H9 (cell line): ENCODE measurements around the gene MESP1. TPM values are rescaled to one million over a fixed set of nuclear protein-coding genes. Genes with fewer than 3 reads are reported as not detected.

ENCODE experiments used
- DNase-seq: peaks from one replicate; pipeline ENCODE4 v3.0.0-alpha.2; 2017
- H2AFZ ChIP-seq: one replicate; pipeline ENCODE4 v1.6.1; 2013; ENCODE audit warnings: mild to moderate bottlenecking, low read length, control low read depth, moderate library complexity
- H2AK5ac ChIP-seq: 2 replicates; pipeline ENCODE4 v1.6.1; 2013; ENCODE audit warnings: low read length, control low read depth, mixed read lengths; ENCODE audit not compliant: insufficient read length
- H2BK120ac ChIP-seq: one replicate; pipeline ENCODE4 v1.6.1; 2013; ENCODE audit warnings: low read depth, mild to moderate bottlenecking, low read length, control low read depth, inconsistent platforms; ENCODE audit not compliant: poor library complexity, severe bottlenecking
- H2BK12ac ChIP-seq: 2 replicates; pipeline ENCODE4 v1.6.1; 2013; ENCODE audit warnings: low read length, control low read depth, mixed read lengths, low read depth; ENCODE audit not compliant: insufficient read length
- H2BK15ac ChIP-seq: 2 replicates; pipeline ENCODE4 v1.6.1; 2013; ENCODE audit warnings: low read depth, low read length, control low read depth
- H2BK20ac ChIP-seq: one replicate; pipeline ENCODE4 v1.6.1; 2013; ENCODE audit warnings: low read depth, mild to moderate bottlenecking, low read length, control low read depth, inconsistent platforms; ENCODE audit not compliant: poor library complexity, severe bottlenecking
- H2BK5ac ChIP-seq: 2 replicates; pipeline ENCODE4 v1.6.1; 2013; ENCODE audit warnings: low read length, control low read depth, mixed read lengths; ENCODE audit not compliant: insufficient read length
- H3K14ac ChIP-seq: 2 replicates; pipeline ENCODE4 v1.6.1; 2013; ENCODE audit warnings: low read length, control low read depth; ENCODE audit not compliant: insufficient read depth
- H3K18ac ChIP-seq: 2 replicates; pipeline ENCODE4 v1.6.1; 2013; ENCODE audit warnings: low read depth, mild to moderate bottlenecking, mixed read lengths, low read length, control low read depth; ENCODE audit not compliant: insufficient read length
- H3K23ac ChIP-seq: 2 replicates; pipeline ENCODE4 v1.6.1; 2013; ENCODE audit warnings: low read length, control low read depth, mixed read lengths, low read depth; ENCODE audit not compliant: insufficient read length
- H3K23me2 ChIP-seq: 2 replicates; pipeline ENCODE4 v1.6.1; 2013; ENCODE audit warnings: low read depth, mild to moderate bottlenecking, mixed read lengths, low read length, control low read depth; ENCODE audit not compliant: insufficient read length, poor library complexity, severe bottlenecking
- H3K27ac ChIP-seq: 2 replicates; pipeline ENCODE4 v1.5.1; 2013; ENCODE audit warnings: low read length, control low read depth, mixed read lengths, low read depth; ENCODE audit not compliant: insufficient read length
- H3K27me3 ChIP-seq: 2 replicates; pipeline ENCODE4 v1.6.1; 2013; ENCODE audit warnings: low read length, control low read depth, inconsistent platforms; ENCODE audit not compliant: insufficient read depth
- H3K4ac ChIP-seq: 2 replicates; pipeline ENCODE4 v1.6.1; 2013; ENCODE audit warnings: low read depth, mild to moderate bottlenecking, control low read depth, inconsistent platforms, low read length, moderate library complexity
- H3K4me1 ChIP-seq: 2 replicates; pipeline ENCODE4 v1.6.1; 2013; ENCODE audit warnings: low read length, control low read depth, inconsistent platforms; ENCODE audit not compliant: insufficient read depth
- H3K4me2 ChIP-seq: 2 replicates; pipeline ENCODE4 v1.6.1; 2013; ENCODE audit warnings: low read length, control low read depth, mixed read lengths; ENCODE audit not compliant: insufficient read length, insufficient read depth
- H3K56ac ChIP-seq: 2 replicates; pipeline ENCODE4 v1.6.1; 2013; ENCODE audit warnings: low read depth, mild to moderate bottlenecking, mixed read lengths, low read length, control low read depth; ENCODE audit not compliant: insufficient read length
- H3K79me1 ChIP-seq: 2 replicates; pipeline ENCODE4 v1.6.1; 2013; ENCODE audit warnings: low read depth, mild to moderate bottlenecking, moderate library complexity, low read length, control low read depth, inconsistent platforms; ENCODE audit not compliant: insufficient read depth, poor library complexity, severe bottlenecking
- H3K79me2 ChIP-seq: 2 replicates; pipeline ENCODE4 v1.6.1; 2013; ENCODE audit warnings: low read length, control low read depth, inconsistent platforms; ENCODE audit not compliant: insufficient read depth
- H3K9ac ChIP-seq: 2 replicates; pipeline ENCODE4 v1.6.1; 2013; ENCODE audit warnings: low read length, control low read depth, mixed read lengths; ENCODE audit not compliant: insufficient read length; ENCODE audit errors: extremely low read depth
- H3K9me3 ChIP-seq: one replicate; pipeline ENCODE4 v1.6.1; 2013; ENCODE audit warnings: low read depth, low read length, inconsistent platforms; ENCODE audit not compliant: control insufficient read depth
- H3T11ph ChIP-seq: one replicate; pipeline ENCODE4 v1.6.1; 2013; ENCODE audit warnings: mild to moderate bottlenecking, low read length, control low read depth, inconsistent platforms
- H4K20me1 ChIP-seq: one replicate; pipeline ENCODE4 v1.6.1; 2013; ENCODE audit not compliant: control insufficient read depth, insufficient read length, insufficient read depth
- H4K5ac ChIP-seq: 2 replicates; pipeline ENCODE4 v1.6.1; 2013; ENCODE audit warnings: low read depth, mild to moderate bottlenecking, mixed read lengths, low read length, control low read depth; ENCODE audit not compliant: insufficient read length
- H4K8ac ChIP-seq: replicated peaks from 2 replicates; pipeline ENCODE4 v1.6.1; 2013; ENCODE audit warnings: low read length, control low read depth, mixed read lengths, low read depth; ENCODE audit not compliant: insufficient read length
- H4K91ac ChIP-seq: 2 replicates; pipeline ENCODE4 v1.6.1; 2013; ENCODE audit warnings: low read depth, mild to moderate bottlenecking, moderate library complexity, mixed read lengths, low read length, control low read depth; ENCODE audit not compliant: insufficient read length
- H3K27ac Mint-ChIP-seq, 3 experiments: 2 replicates in 2 of 3; 3 replicates in 1 of 3; pipeline ENCODE4 v1.8.0; 2020 to 2021; ENCODE audit warnings: mixed read lengths in 3 of 3, mild to moderate bottlenecking in 1 of 3, moderate library complexity in 1 of 3
- H3K27me3 Mint-ChIP-seq: 2 replicates; pipeline ENCODE4 v1.8.0; 2021; ENCODE audit warnings: low read depth, mild to moderate bottlenecking, moderate library complexity, mixed read lengths
- H3K36me3 Mint-ChIP-seq, 3 experiments: 2 replicates in 2 of 3; 3 replicates in 1 of 3; pipeline ENCODE4 v1.8.0; 2020 to 2021; ENCODE audit warnings: low read depth in 3 of 3, mixed read lengths in 3 of 3; ENCODE audit not compliant: insufficient read depth in 1 of 3
- H3K4me1 Mint-ChIP-seq, 2 experiments: 2 replicates each; pipeline ENCODE4 v1.8.0; 2020; ENCODE audit warnings: mixed read lengths in 2 of 2
- H3K4me3 Mint-ChIP-seq, 2 experiments: 2 replicates in 1 of 2; 3 replicates in 1 of 2; pipeline ENCODE4 v1.8.0; 2020 to 2021; ENCODE audit warnings: mild to moderate bottlenecking in 2 of 2, mixed read lengths in 2 of 2, moderate library complexity in 1 of 2
- H3K9me3 Mint-ChIP-seq, 2 experiments: 2 replicates in 1 of 2; 3 replicates in 1 of 2; pipeline ENCODE4 v1.8.0; 2020; ENCODE audit warnings: mild to moderate bottlenecking in 2 of 2, mixed read lengths in 2 of 2, moderate library complexity in 1 of 2
- CTCF ChIP-seq: fragments of 200-600 bp; sonication (generic); conservative IDR thresholded peaks from 3 replicates; pipeline ENCODE4 v1.8.0; 2021; ENCODE audit warnings: antibody characterized with exemption, mild to moderate bottlenecking
- WGBS: extraction: QIAGEN DNeasy Blood & Tissue Kit; methylation state at CpG from one replicate; pipeline ENCODE4 v1.1.7; 2013; ENCODE audit warnings: missing lambda C conversion rate, low lambda C conversion rate, mixed read lengths; ENCODE audit not compliant: insufficient read length; ENCODE audit errors: extremely low coverage; 5-methylcytosine and 5-hydroxymethylcytosine counted together
- total RNA-seq: library from RNA; stranded (reverse); gene quantifications from 2 replicates; pipeline ENCODE4 v1.2.1, GENCODE V29; 2021

Gene MESP1
- total RNA-seq, 1 experiment from 2014 or later, result not detected

- H3T11ph ChIP-seq, result no peak overlapping the region
- no peaks in the 10 kb centered on the region for H3K9me3 ChIP-seq
- H3K27ac Mint-ChIP-seq, result no peak overlapping the region
- H3K27ac ChIP-seq, result no peak overlapping the region
- H2BK120ac ChIP-seq, result no peak overlapping the region
- no peak overlapping the region for H3K4ac ChIP-seq
- no peak overlapping the region for H4K8ac ChIP-seq
- no peak overlapping the region for H3K14ac ChIP-seq
- peaks cover 0 to 3% (median 0%) of the 10 kb centered on the region in 3 experiments; a peak in 1 of 7 replicates for H3K36me3 Mint-ChIP-seq
- no peaks in the 10 kb centered on the region for H3K79me2 ChIP-seq
- no peak overlapping the region for H4K5ac ChIP-seq
- H3K9me3 Mint-ChIP-seq, result no peaks in the 10 kb centered on the region; a peak in 1 of 5 replicates
- H3K27me3 Mint-ChIP-seq, result peaks cover 31% of the 10 kb centered on the region
- WGBS, result no CpG with 5 or more reads among the region's 4 CpGs
- H3K4me1 Mint-ChIP-seq, result peaks cover 14 to 21% of the 10 kb centered on the region in 2 experiments
- no peak overlapping the region for H4K91ac ChIP-seq
- H3K79me1 ChIP-seq, result no peaks in the 10 kb centered on the region
- H2BK12ac ChIP-seq, result no peak overlapping the region
- no peak overlapping the region for H2BK15ac ChIP-seq
- peaks cover 42% of the 10 kb centered on the region for H3K27me3 ChIP-seq
- H2AK5ac ChIP-seq, result no peak overlapping the region
- no peak overlapping the region for H3K4me2 ChIP-seq
- no peak overlapping the region for H2BK5ac ChIP-seq
- H3K23ac ChIP-seq, result no peak overlapping the region
- no peaks in the 10 kb centered on the region for H4K20me1 ChIP-seq
- TF ChIP-seq CTCF, result no peak
- no peak overlapping the region for H3K9ac ChIP-seq
- peaks cover 8% of the 10 kb centered on the region for H3K23me2 ChIP-seq
- no peak overlapping the region for H2BK20ac ChIP-seq
- H3K4me1 ChIP-seq, result no peaks in the 10 kb centered on the region; the same call in 1 of the 2 replicates
- no peak overlapping the region for H3K18ac ChIP-seq
- DNase-seq, result no peak
- H2AFZ ChIP-seq, result no peak overlapping the region
- H3K4me3 Mint-ChIP-seq, result peak overlapping the region in 1 of 2 experiments; percentile 78; a peak in 4 of 5 replicates
- H3K56ac ChIP-seq, result no peak overlapping the region
Measured at GRCh38 chr15:89749526-89749925, 1.5 kb downstream of the MESP1 start.
